Karpas-422 (cell line): ENCODE data around the gene NDUFS8. TPM values are rescaled to one million over a fixed set of nuclear protein-coding genes. Genes with fewer than 3 reads are reported as not detected.

Source experiments
- DNase-seq: peaks from one replicate; pipeline ENCODE4 v3.0.0-alpha.2; 2015
- H2AFZ ChIP-seq: fragments of 200-600 bp; sonication (generic); 2 replicates; pipeline ENCODE4 v1.6.1; 2014; ENCODE audit warnings: antibody characterized with exemption, low read length, mixed read lengths
- H3K27ac ChIP-seq: fragments of 200-600 bp; sonication (generic); 2 replicates; pipeline ENCODE4 v1.5.1; 2014; ENCODE audit warnings: mild to moderate bottlenecking, low read length, moderate library complexity
- H3K27me3 ChIP-seq: fragments of 200-600 bp; sonication (generic); 2 replicates; pipeline ENCODE4 v1.6.1; 2014; ENCODE audit warnings: low read length, mixed read lengths
- H3K36me3 ChIP-seq: fragments of 200-600 bp; sonication (generic); 2 replicates; pipeline ENCODE4 v1.6.1; 2014; ENCODE audit warnings: low read length, mixed read lengths; ENCODE audit not compliant: insufficient read depth
- H3K4me1 ChIP-seq: fragments of 200-600 bp; sonication (generic); 2 replicates; pipeline ENCODE4 v1.6.1; 2014; ENCODE audit warnings: mild to moderate bottlenecking, low read length, mixed read lengths
- H3K4me2 ChIP-seq: fragments of 200-600 bp; sonication (generic); 2 replicates; pipeline ENCODE4 v1.6.1; 2014; ENCODE audit warnings: low read length, low read depth, mild to moderate bottlenecking; ENCODE audit not compliant: poor library complexity, severe bottlenecking
- H3K4me3 ChIP-seq: fragments of 200-600 bp; sonication (generic); 2 replicates; pipeline ENCODE4 v1.5.1; 2014; ENCODE audit warnings: mild to moderate bottlenecking, antibody characterized with exemption, low read length, mixed read lengths
- H3K79me2 ChIP-seq: fragments of 200-600 bp; sonication (generic); 2 replicates; pipeline ENCODE4 v1.6.1; 2014; ENCODE audit warnings: mild to moderate bottlenecking, low read length, mixed read lengths
- H3K9ac ChIP-seq: fragments of 200-600 bp; sonication (generic); 2 replicates; pipeline ENCODE4 v1.6.0; 2014; ENCODE audit warnings: low read length
- H3K9me2 ChIP-seq: fragments of 200-600 bp; sonication (generic), shearing (Covaris generic); replicated peaks from 2 replicates; pipeline ENCODE4 v1.6.0; 2014; ENCODE audit warnings: mild to moderate bottlenecking, low read length, moderate library complexity; ENCODE audit not compliant: insufficient read depth
- H3K9me3 ChIP-seq: fragments of 300-700, 200-600 bp; sonication (generic); 2 replicates; pipeline ENCODE4 v1.6.1; 2014; ENCODE audit warnings: low read length, mixed read lengths
- H4K20me1 ChIP-seq: fragments of 200-600 bp; sonication (generic); 2 replicates; pipeline ENCODE4 v1.6.1; 2014; ENCODE audit warnings: mild to moderate bottlenecking, antibody characterized with exemption, low read length, low read depth; ENCODE audit not compliant: insufficient read depth
- total RNA-seq: library from RNA; depleted of rRNA; stranded (reverse); fragments of >200 nt; shearing (Covaris generic); gene quantifications from 2 replicates; pipeline ENCODE4 v1.2.3, GENCODE V29; 2014; ENCODE audit warnings: low replicate concordance

Gene NDUFS8
- total RNA-seq, 1 experiment from 2014 or later, result 159 TPM

DNA sequence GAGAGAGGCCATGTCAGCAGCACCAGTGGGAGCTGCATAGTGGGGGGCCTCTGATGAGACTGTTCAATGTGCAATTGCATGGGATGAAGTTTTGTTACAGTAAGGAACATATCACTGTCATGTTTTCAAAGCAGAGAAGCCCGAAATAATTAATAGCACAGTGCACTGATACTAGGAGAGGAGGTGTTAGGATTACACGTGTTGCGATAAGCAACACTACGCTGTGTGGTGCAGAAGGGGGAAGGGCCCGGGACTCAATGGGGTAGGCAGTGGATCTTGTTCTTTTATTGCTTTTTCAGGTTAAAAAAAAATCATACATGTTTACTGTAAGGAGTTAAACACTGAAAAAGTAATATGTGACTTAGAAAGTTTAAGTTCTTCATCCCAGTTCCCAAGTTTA, 37.5 kb downstream of the NDUFS8 start:
- H3K27me3 ChIP-seq, result no peaks in the 10 kb centered on the region
- H3K4me2 ChIP-seq, result no peak overlapping the region
- peaks cover 46% of the 10 kb centered on the region for H3K36me3 ChIP-seq

DNA sequence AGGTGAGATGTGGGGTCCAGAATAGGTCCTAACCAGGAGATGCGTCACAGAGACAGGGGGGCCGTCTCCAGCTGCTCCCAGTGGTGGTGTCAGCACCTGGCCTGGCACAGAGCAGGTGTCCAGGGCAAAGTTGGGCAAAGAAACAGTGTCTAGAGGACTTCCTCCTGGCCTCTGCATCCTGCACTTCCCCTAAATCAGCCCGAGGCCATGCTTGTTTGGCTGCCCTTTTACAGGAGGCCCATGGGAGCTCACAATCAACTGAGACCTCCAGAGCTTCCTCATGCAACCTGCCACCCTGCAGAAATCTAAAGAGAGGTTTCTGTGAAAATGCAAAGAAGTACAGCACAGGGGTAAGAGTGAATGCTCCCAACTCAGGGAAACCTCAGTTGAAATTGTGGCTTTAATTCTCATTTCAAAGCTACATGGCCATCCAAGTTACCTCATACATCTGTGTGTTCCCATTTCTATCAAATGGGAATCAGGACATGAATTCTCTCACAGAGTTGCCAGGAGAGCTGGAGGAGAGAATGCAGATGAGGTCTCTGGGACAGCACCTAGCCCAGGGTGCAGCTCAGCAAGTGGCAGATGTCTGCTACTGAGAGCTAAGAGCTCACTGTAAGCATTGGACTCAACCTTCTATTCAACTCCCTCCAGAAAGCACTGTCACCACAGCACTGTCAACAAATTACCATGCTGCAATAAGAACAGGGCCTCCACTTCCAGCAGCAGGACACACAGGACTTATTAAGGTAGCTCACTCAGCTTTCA, 41.0 kb downstream of the NDUFS8 start:
- Histone ChIP-seq H3K79me2 (peaks cover 20% of the 10 kb centered on the region), H3K27me3 (no peaks in the 10 kb centered on the region), H3K4me3 (no peak overlapping the region; the same call in 1 of the 2 replicates), H3K36me3 (peaks cover 27% of the 10 kb centered on the region), H2AFZ (no peak overlapping the region), H4K20me1 (no peaks in the 10 kb centered on the region), H3K27ac (peak overlapping the region; percentile 93), H3K4me2 (peak overlapping the region; percentile 43), H3K9me2 (no peaks in the 10 kb centered on the region), H3K9me3 (no peaks in the 10 kb centered on the region), H3K9ac (peak overlapping the region; percentile 54), H3K4me1 (peaks cover 20% of the 10 kb centered on the region)
- peak; percentile 61 for DNase-seq

More for the DNA sequence above, 37.5 kb downstream of the NDUFS8 start:
- Histone ChIP-seq H3K9me2 (no peaks in the 10 kb centered on the region), H3K4me1 (peaks cover 20% of the 10 kb centered on the region), H4K20me1 (no peaks in the 10 kb centered on the region), H3K9ac (no peak overlapping the region), H3K4me3 (no peak overlapping the region), H2AFZ (no peak overlapping the region), H3K27ac (no peak overlapping the region), H3K79me2 (no peaks in the 10 kb centered on the region), H3K9me3 (no peaks in the 10 kb centered on the region)
- no peak for DNase-seq

DNA sequence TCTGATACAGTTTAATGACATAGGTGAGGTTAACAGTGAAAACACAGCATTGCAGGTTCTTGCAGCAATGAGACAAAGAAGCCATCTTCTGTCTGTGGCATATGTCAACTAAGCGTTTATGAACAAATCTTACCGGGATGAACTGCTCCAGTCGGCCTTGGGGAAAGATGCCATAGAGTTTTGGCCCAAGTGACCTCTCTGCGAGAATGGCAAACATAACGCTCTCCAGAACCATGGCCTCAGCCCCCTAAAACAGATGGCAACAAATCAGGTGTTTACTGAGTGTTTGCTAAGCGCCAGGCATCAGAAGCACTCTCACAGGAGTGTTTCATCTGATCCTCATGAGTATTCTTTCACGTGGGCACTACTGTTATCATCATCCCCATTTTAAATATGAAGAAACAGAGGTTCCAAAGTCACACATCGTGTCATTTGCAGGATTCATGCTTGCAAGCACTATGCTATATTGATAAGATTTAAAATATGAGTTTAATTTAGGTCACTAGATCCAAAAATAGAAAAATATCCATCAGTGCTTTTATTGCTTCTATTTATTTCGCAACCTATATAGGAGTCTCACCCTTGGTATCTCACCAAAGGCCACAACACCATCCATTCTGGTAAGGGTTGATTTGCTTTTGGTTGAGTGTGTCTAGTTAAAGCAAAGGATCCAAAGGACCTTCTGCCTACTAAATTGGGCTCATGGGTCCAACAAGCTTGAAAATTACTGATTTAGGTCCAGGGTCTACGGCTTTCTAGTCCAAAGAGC, 44.3 kb downstream of the NDUFS8 start:
- H3K4me1 ChIP-seq, result peaks cover 32% of the 10 kb centered on the region
- H3K27ac ChIP-seq, result no peak overlapping the region
- H2AFZ ChIP-seq, result no peak overlapping the region
- no peaks in the 10 kb centered on the region for H3K9me2 ChIP-seq
- H3K9ac ChIP-seq, result no peak overlapping the region
- H3K4me2 ChIP-seq, result no peak overlapping the region
- no peaks in the 10 kb centered on the region for H3K9me3 ChIP-seq
- H3K79me2 ChIP-seq, result peaks cover 36% of the 10 kb centered on the region
- H3K36me3 ChIP-seq, result peaks cover 9% of the 10 kb centered on the region
- H3K27me3 ChIP-seq, result no peaks in the 10 kb centered on the region
- no peak for DNase-seq
- H4K20me1 ChIP-seq, result 0 out of 2 replicates have a peak, but pooled peaks cover 4% of the 10 kb centered on the region
- H3K4me3 ChIP-seq, result no peak overlapping the region

DNA sequence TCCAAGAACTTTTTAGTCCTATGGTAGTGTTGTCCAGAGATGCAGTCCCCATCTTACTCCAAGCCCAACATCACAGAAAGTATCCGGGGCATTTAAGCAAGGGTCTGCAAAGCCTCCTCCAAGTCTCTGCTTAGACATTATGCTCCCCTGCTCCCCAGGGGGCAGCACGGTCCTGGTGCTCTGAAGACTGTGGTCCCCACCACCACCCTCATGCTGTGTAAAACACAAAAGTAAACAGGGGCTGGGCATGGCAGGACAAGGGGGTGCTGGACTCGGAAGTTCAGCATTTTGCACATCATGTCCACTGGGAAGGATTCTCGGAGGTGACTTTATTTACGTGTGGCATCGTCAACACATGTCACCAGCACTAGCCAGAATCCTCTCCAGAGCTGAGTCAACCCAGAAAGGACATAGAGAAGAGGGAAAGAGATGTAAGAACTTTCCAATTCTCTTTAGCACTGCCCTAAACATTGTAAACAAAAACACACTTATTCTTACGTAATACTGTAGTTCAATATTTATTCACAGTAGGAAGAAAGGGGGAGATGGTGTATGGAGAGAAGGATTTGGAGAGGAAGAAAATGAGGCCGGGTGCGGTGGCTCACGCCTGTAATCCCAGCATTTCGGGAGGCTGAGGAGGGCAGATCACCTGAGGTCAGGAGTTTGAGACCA, 46.0 kb downstream of the NDUFS8 start:
- H3K27ac ChIP-seq, result no peak overlapping the region
- no peak overlapping the region for H3K9ac ChIP-seq
- peaks cover 52% of the 10 kb centered on the region for H3K79me2 ChIP-seq
- H3K27me3 ChIP-seq, result no peaks in the 10 kb centered on the region
- H3K36me3 ChIP-seq, result peaks cover 12% of the 10 kb centered on the region
- H3K9me2 ChIP-seq, result no peaks in the 10 kb centered on the region
- no peak overlapping the region for H3K4me2 ChIP-seq
- H4K20me1 ChIP-seq, result 0 out of 2 replicates have a peak, but pooled peaks cover 4% of the 10 kb centered on the region
- no peak for DNase-seq
- peaks cover 24% of the 10 kb centered on the region for H3K4me1 ChIP-seq
- H2AFZ ChIP-seq, result no peak overlapping the region
- no peaks in the 10 kb centered on the region for H3K9me3 ChIP-seq
- no peak overlapping the region for H3K4me3 ChIP-seq

DNA sequence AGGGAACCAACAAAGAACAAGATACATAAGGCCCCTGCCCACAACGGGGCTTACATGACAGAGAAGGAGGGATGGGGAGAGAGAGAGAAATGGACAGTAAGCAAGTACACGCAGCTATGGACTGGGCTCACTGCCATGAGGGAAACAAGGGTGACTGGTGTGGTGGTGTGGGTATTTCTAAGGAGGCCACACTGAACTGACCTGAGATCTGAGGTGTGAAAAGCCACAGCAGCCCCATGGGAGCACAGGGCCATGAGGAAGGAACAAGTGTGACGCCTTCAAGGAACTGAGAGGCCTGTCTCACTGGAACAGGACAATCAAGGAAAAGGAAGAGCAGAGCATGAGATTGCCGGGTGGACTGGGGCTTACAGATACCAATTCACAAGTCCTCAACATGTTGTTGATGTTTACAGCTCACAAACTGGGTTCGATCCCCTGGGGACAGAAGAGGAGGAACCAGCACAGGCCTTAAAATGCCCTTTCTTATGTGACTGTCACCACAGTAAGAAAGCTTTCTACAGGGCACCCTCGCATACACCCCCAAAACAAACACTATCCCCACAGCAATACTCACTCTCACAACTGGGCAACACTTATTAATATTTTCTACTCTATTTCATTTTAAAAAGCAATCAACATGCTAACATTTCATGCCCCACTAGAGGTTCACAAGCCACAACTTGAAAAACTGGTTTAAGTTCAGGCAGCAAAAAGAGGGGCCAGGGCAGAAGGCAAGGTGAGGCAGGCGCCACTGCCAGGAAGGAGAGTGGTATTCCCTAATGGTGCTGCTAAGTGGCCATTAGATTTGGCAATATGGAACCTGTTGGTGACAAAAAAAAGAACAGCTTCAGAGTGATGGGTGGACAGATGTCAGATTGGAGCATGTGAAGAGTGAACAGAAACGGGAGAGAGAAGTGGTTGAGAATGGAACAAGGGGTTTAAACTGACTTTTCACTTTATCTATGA, 47.4 kb downstream of the NDUFS8 start:
- H3K79me2 ChIP-seq, result peaks cover 64% of the 10 kb centered on the region
- no peak overlapping the region for H3K4me2 ChIP-seq
- H3K4me1 ChIP-seq, result peaks cover 12% of the 10 kb centered on the region
- no peak overlapping the region for H2AFZ ChIP-seq
- DNase-seq, result no peak
- peaks cover 15% of the 10 kb centered on the region for H3K36me3 ChIP-seq
- H3K27ac ChIP-seq, result peak overlapping the region; percentile 48
- no peaks in the 10 kb centered on the region for H3K9me2 ChIP-seq
- H3K9ac ChIP-seq, result no peak overlapping the region
- H3K27me3 ChIP-seq, result no peaks in the 10 kb centered on the region
- H4K20me1 ChIP-seq, result 0 out of 2 replicates have a peak, but pooled peaks cover 4% of the 10 kb centered on the region
- H3K4me3 ChIP-seq, result no peak overlapping the region
- no peaks in the 10 kb centered on the region for H3K9me3 ChIP-seq

DNA sequence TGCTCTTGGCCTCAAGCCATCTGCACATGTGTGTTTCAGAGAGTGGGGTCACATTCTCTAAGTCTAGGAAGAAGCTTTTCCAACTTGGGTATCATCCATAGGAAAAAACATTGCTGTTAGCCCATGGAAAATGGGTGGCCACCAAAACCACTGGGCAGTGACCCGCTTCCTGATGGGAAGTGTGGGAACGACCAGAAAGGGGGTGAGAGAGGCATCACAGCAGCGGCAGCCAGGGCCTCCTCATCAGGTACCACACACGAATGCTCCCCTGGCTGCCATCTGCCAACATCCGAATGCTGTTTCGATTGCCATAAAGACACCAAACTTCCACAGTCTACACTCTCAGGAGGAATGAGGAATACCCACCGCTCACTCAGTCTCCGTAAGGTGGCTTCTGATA, 50.4 kb downstream of the NDUFS8 start:
- Histone ChIP-seq H4K20me1 (0 out of 2 replicates have a peak, but pooled peaks cover 4% of the 10 kb centered on the region), H3K9me3 (no peaks in the 10 kb centered on the region), H3K79me2 (peaks cover 72% of the 10 kb centered on the region), H3K27me3 (no peaks in the 10 kb centered on the region), H3K4me1 (peaks cover 12% of the 10 kb centered on the region), H3K9ac (no peak overlapping the region), H3K9me2 (no peaks in the 10 kb centered on the region), H2AFZ (no peak overlapping the region), H3K27ac (no peak overlapping the region), H3K36me3 (peaks cover 15% of the 10 kb centered on the region), H3K4me3 (no peak overlapping the region), H3K4me2 (no peak overlapping the region)
- no peak for DNase-seq

DNA sequence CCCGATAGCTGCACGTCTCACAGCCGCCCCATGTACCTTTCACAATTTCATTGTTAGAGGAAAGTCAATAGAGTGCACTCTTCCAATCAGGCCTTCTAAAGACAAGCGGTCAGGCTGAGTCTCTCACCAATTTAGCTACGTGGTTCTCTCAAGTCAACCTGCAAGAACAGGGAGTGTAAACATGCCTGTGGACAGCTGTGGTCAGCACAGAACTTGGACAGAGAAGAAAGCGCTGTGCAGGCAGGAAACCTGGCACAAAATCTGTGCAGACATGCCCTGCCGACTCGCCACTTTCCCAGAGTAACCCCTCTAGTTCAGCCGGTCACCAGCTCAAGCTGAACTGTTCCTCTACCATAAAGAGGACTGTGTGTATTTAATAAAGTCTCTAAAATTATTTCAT, 51.2 kb downstream of the NDUFS8 start:
- Histone ChIP-seq H3K9me2 (no peaks in the 10 kb centered on the region), H3K4me3 (no peak overlapping the region), H3K79me2 (peaks cover 73% of the 10 kb centered on the region), H3K9ac (no peak overlapping the region), H3K27ac (no peak overlapping the region), H2AFZ (no peak overlapping the region), H3K36me3 (peaks cover 15% of the 10 kb centered on the region), H3K4me2 (no peak overlapping the region), H3K9me3 (no peaks in the 10 kb centered on the region), H4K20me1 (0 out of 2 replicates have a peak, but pooled peaks cover 4% of the 10 kb centered on the region), H3K27me3 (no peaks in the 10 kb centered on the region), H3K4me1 (peaks cover 12% of the 10 kb centered on the region)
- no peak for DNase-seq
